K562 (cell line): ENCODE results near the gene PDE8A. TPM values are rescaled to one million over a fixed set of nuclear protein-coding genes. Genes with fewer than 3 reads are reported as not detected.

Experiments
- ASH1L ChIP-seq: fragments of 450-650 bp; IDR thresholded peaks from 2 replicates; pipeline ENCODE4 v1.6.1; 2018; ENCODE audit warnings: borderline replicate concordance, mild to moderate bottlenecking, low read depth; ENCODE audit not compliant: partially characterized antibody
- CHD2 ChIP-seq: IDR thresholded peaks from 2 replicates; pipeline ENCODE4 v1.6.1; 2011; ENCODE audit warnings: low read depth, low read length
- FOXP1 ChIP-seq: sonication (generic); formaldehyde crosslinking; IDR thresholded peaks from 2 replicates; pipeline ENCODE4 v1.8.0; 2022; ENCODE audit warnings: mild to moderate bottlenecking, missing genetic modification reagents
- GTF2A2 ChIP-seq: IDR thresholded peaks from 2 replicates; pipeline ENCODE4 v1.6.1; 2016; ENCODE audit warnings: mild to moderate bottlenecking, missing genetic modification characterization, missing compliant biosample characterization
- GTF2F1 ChIP-seq: IDR thresholded peaks from 2 replicates; pipeline ENCODE4 v1.6.1; 2011; ENCODE audit warnings: low read depth, low read length, improper control_type of control experiment
- HMGN3 ChIP-seq: IDR thresholded peaks from 2 replicates; pipeline ENCODE4 v1.6.1; 2011; ENCODE audit warnings: borderline replicate concordance, low read depth, mild to moderate bottlenecking, mixed read lengths, low read length; ENCODE audit not compliant: insufficient read length; ENCODE audit errors: extremely low read depth
- JUNB ChIP-seq: fragments of 450-650 bp; formaldehyde crosslinking; conservative IDR thresholded peaks from 2 replicates; pipeline ENCODE4 v1.4.0; 2020; ENCODE audit warnings: mild to moderate bottlenecking
- KAT8 ChIP-seq: fragments of 450-650 bp; IDR thresholded peaks from 2 replicates; pipeline ENCODE4 v1.6.1; 2016; ENCODE audit warnings: low read depth, mild to moderate bottlenecking
- KLF6 ChIP-seq: fragments of 250-450 bp; sonication (Bioruptor Pico); IDR thresholded peaks from 2 replicates; pipeline ENCODE4 v1.4.0; 2020; ENCODE audit warnings: mild to moderate bottlenecking, moderate library complexity, borderline replicate concordance
- MTA2 ChIP-seq: fragments of 450-650 bp; IDR thresholded peaks from 2 replicates; pipeline ENCODE4 v1.6.1; 2016; ENCODE audit warnings: low read depth
- NCOA6 ChIP-seq: fragments of 450-650 bp; IDR thresholded peaks from 2 replicates; pipeline ENCODE4 v1.6.1; 2017; ENCODE audit warnings: mild to moderate bottlenecking
- NEUROD1 ChIP-seq: fragments of 150-350 bp; IDR thresholded peaks from 2 replicates; pipeline ENCODE4 v1.6.1; 2014; ENCODE audit warnings: borderline replicate concordance, low read length, low read depth; ENCODE audit not compliant: partially characterized antibody
- PHB2 ChIP-seq: fragments of 450-650 bp; IDR thresholded peaks from 2 replicates; pipeline ENCODE4 v1.6.1; 2017; ENCODE audit warnings: low read depth
- PML ChIP-seq: IDR thresholded peaks from 2 replicates; pipeline ENCODE4 v1.6.1; 2012; ENCODE audit warnings: low read length, inconsistent platforms
- POLR2A ChIP-seq: fragments of 450-650 bp; conservative IDR thresholded peaks from 2 replicates; pipeline ENCODE4 v1.6.1; 2016
- RCOR1 ChIP-seq, 2 experiments: IDR thresholded peaks; 2 replicates each; pipeline ENCODE4 v1.6.1; 2012; ENCODE audit warnings: low read depth in 2 of 2, low read length in 2 of 2, borderline replicate concordance in 1 of 2, improper control_type of control experiment in 1 of 2
- SIX5 ChIP-seq, 2 experiments: IDR thresholded peaks; 2 replicates each; pipeline ENCODE4 v1.6.1; 2011; ENCODE audit warnings: low read length in 2 of 2, borderline replicate concordance in 1 of 2, low read depth in 1 of 2, mild to moderate bottlenecking in 1 of 2, moderate library complexity in 1 of 2; ENCODE audit not compliant: insufficient read depth in 1 of 2
- SMAD4 ChIP-seq: fragments of 250-450 bp; sonication (Bioruptor Pico); conservative IDR thresholded peaks from 2 replicates; pipeline ENCODE4 v1.8.0; 2021; ENCODE audit warnings: inconsistent platforms, mild to moderate bottlenecking, moderate library complexity
- SMARCA5 ChIP-seq: fragments of 450-650 bp; IDR thresholded peaks from 2 replicates; pipeline ENCODE4 v1.6.1; 2016
- SMARCC2 ChIP-seq: fragments of 450-650 bp; IDR thresholded peaks from 2 replicates; pipeline ENCODE4 v1.6.1; 2017; ENCODE audit warnings: antibody characterized with exemption, moderate library complexity, mild to moderate bottlenecking, low read depth
- SUPT5H ChIP-seq: fragments of 450-650 bp; IDR thresholded peaks from 2 replicates; pipeline ENCODE4 v1.6.1; 2016
- TGIF2 ChIP-seq: sonication (generic); formaldehyde crosslinking; IDR thresholded peaks from 2 replicates; pipeline ENCODE4 v1.8.1; 2022; ENCODE audit warnings: mild to moderate bottlenecking, missing genetic modification reagents, moderate library complexity
- ZFX ChIP-seq: sonication (generic); formaldehyde crosslinking; IDR thresholded peaks from 2 replicates; pipeline ENCODE4 v1.8.0; 2022; ENCODE audit warnings: mild to moderate bottlenecking, missing genetic modification reagents, moderate library complexity
- ZNF124 ChIP-seq: sonication (generic); formaldehyde crosslinking; IDR thresholded peaks from 2 replicates; pipeline ENCODE4 v1.8.1; 2022; ENCODE audit warnings: missing genetic modification reagents
- polyA plus RNA-seq, 8 experiments: library from polyadenylated mRNA; depleted of rRNA in 4 of 8; stranded (reverse) in 5 of 8; unstranded in 3 of 8; fragments of >200 nt; fragmentation: Nextera tagmentation in 2 of 8; fragmentation: Illumina TruSeq in 1 of 8; extraction: Ambion mirVana in 2 of 8; extraction: Trizol in 1 of 8; gene quantifications; 2 replicates each; pipeline versions ENCODE4 v1.2.1 to v1.2.3, GENCODE V29; 2011 to 2014; ENCODE audit warnings: inconsistent platforms in 1 of 8, missing spikeins in 1 of 8
- total RNA-seq, 7 experiments: library from RNA; depleted of rRNA in 6 of 7; stranded (reverse); fragments of >200 nt in 6 of 7; fragmentation: Illumina TruSeq in 2 of 7; extraction: Trizol in 2 of 7; gene quantifications; 2 replicates each; pipeline versions ENCODE4 v1.2.1 to v1.2.3, GENCODE V29; 2011 to 2021; ENCODE audit warnings: low replicate concordance in 1 of 7
- TF ChIP-seq, protein P1 (sequence below), 2 experiments: fragments of 450-650 bp in 1 of 2; IDR thresholded peaks; 2 replicates each; pipeline ENCODE4 v1.6.1; 2011 to 2017; ENCODE audit warnings: low read depth in 2 of 2, antibody characterized with exemption in 1 of 2, borderline replicate concordance in 1 of 2, low read length in 1 of 2, mild to moderate bottlenecking in 1 of 2, mixed read lengths in 1 of 2; ENCODE audit not compliant: control insufficient read depth in 1 of 2
- TF ChIP-seq, protein P2 (sequence below): fragments of 450-650 bp; IDR thresholded peaks from 2 replicates; pipeline ENCODE4 v1.6.1; 2014; ENCODE audit warnings: low read depth, mild to moderate bottlenecking, moderate library complexity, borderline replicate concordance

PDE8A gene
- total and polyA plus RNA-seq, 9 of the 15 experiments (the other 6 are each of a cell fraction or from before 2014, with no cell fraction given), result 5.9 to 40.3 (median 19.8) TPM

GRCh38 chr15:84981054-84981710, 474 bp upstream of the PDE8A start (continued):
- no peak for TF ChIP-seq SIX5 (IDR thresholded peaks at IDR 0.05; ENCODE audit: borderline replicate concordance in 1 of 2, insufficient read depth in 1 of 2, low read depth in 1 of 2, low read length in 2 of 2)
- peak; percentile 99 for TF ChIP-seq NCOA6
- no peak for TF ChIP-seq ZNF124 (CRISPR knock-in tag)
- TF ChIP-seq SMARCC2, result no peak
- TF ChIP-seq ASH1L, result no peak
- no peak for TF ChIP-seq KAT8
- no peak for TF ChIP-seq KLF6 (CRISPR knock-in tag)
- TF ChIP-seq FOXP1 (CRISPR knock-in tag), result peak; percentile 75; the same call in 1 of the 2 replicates
- TF ChIP-seq, protein P1, sequence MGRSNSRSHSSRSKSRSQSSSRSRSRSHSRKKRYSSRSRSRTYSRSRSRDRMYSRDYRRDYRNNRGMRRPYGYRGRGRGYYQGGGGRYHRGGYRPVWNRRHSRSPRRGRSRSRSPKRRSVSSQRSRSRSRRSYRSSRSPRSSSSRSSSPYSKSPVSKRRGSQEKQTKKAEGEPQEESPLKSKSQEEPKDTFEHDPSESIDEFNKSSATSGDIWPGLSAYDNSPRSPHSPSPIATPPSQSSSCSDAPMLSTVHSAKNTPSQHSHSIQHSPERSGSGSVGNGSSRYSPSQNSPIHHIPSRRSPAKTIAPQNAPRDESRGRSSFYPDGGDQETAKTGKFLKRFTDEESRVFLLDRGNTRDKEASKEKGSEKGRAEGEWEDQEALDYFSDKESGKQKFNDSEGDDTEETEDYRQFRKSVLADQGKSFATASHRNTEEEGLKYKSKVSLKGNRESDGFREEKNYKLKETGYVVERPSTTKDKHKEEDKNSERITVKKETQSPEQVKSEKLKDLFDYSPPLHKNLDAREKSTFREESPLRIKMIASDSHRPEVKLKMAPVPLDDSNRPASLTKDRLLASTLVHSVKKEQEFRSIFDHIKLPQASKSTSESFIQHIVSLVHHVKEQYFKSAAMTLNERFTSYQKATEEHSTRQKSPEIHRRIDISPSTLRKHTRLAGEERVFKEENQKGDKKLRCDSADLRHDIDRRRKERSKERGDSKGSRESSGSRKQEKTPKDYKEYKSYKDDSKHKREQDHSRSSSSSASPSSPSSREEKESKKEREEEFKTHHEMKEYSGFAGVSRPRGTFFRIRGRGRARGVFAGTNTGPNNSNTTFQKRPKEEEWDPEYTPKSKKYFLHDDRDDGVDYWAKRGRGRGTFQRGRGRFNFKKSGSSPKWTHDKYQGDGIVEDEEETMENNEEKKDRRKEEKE (IDR thresholded peaks at IDR 0.05; ENCODE audit: borderline replicate concordance in 1 of 2, control insufficient read depth in 1 of 2, low read depth in 2 of 2, low read length in 1 of 2), result no peak
- peak; percentile 64 for TF ChIP-seq POLR2A
- peak; percentile 96 for TF ChIP-seq SMARCA5
- TF ChIP-seq PHB2, result no peak
- peak; percentile 100 for TF ChIP-seq NEUROD1
- peak; percentile 85 for TF ChIP-seq ZFX (CRISPR knock-in tag)
- TF ChIP-seq HMGN3, result peak; percentile 91
- TF ChIP-seq RCOR1 (IDR thresholded peaks at IDR 0.05; ENCODE audit: borderline replicate concordance in 1 of 2, low read depth in 2 of 2, low read length in 2 of 2), result peak; percentile 31 to 46; a peak in 2 of 4 replicates
- no peak for TF ChIP-seq MTA2
- no peak for TF ChIP-seq JUNB (CRISPR knock-in tag)
- peak; percentile 91 for TF ChIP-seq SMAD4 (CRISPR knock-in tag)
- TF ChIP-seq CHD2, result no peak
- TF ChIP-seq SUPT5H, result peak; percentile 50; the same call in 1 of the 2 replicates
- TF ChIP-seq, protein P2, sequence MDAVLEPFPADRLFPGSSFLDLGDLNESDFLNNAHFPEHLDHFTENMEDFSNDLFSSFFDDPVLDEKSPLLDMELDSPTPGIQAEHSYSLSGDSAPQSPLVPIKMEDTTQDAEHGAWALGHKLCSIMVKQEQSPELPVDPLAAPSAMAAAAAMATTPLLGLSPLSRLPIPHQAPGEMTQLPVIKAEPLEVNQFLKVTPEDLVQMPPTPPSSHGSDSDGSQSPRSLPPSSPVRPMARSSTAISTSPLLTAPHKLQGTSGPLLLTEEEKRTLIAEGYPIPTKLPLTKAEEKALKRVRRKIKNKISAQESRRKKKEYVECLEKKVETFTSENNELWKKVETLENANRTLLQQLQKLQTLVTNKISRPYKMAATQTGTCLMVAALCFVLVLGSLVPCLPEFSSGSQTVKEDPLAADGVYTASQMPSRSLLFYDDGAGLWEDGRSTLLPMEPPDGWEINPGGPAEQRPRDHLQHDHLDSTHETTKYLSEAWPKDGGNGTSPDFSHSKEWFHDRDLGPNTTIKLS, result peak; percentile 32; the same call in 1 of the 2 replicates
- no peak for TF ChIP-seq TGIF2 (CRISPR knock-in tag)
- TF ChIP-seq PML, result peak; percentile 9; the same call in 1 of the 2 replicates
- TF ChIP-seq GTF2A2 (tag), result no peak
- 0 out of 2 replicates have a peak, but pooled peaks have one; percentile 38 for TF ChIP-seq GTF2F1
